AG04450 (cell line): Measurements from ENCODE around the gene PLSCR3. TPM values are rescaled to one million over a fixed set of nuclear protein-coding genes. Genes with fewer than 3 reads are reported as not detected.

ENCODE experiments used
- CTCF ChIA-PET: fragments of 300-600, 350-600 bp; formaldehyde crosslinking; extraction: SDS; loops from one replicate; lab custom pipeline; 2022; ENCODE audit warnings: antibody characterized with exemption, inconsistent platforms; lab: Charles Lee
- POLR2A ChIA-PET: fragments of 350-600 bp; formaldehyde crosslinking; extraction: SDS; loops from one replicate; lab custom pipeline; 2021; ENCODE audit warnings: antibody characterized with exemption, inconsistent platforms; lab: Yijun Ruan, JAX
- DNase-seq: peaks from one replicate; pipeline ENCODE4 v3.0.0-alpha.2; 2011; ENCODE audit warnings: low read depth, low spot score
- H3K27ac ChIP-seq: one replicate; pipeline ENCODE4 v1.5.1; 2012; ENCODE audit warnings: low read depth, low read length, control low read depth
- H3K27me3 ChIP-seq: one replicate; pipeline ENCODE4 v1.6.0; 2012; ENCODE audit warnings: low read length; ENCODE audit not compliant: control insufficient read depth, insufficient read depth
- H3K4me3 ChIP-seq: 2 replicates; pipeline ENCODE4 v1.5.1; 2011; ENCODE audit warnings: mild to moderate bottlenecking, low read depth, low read length, control low read depth
- H3K9me3 ChIP-seq: 2 replicates; pipeline ENCODE4 v1.5.1; 2012; ENCODE audit warnings: low read length; ENCODE audit not compliant: control insufficient read depth, insufficient read depth
- polyA plus RNA-seq: library from polyadenylated mRNA; depleted of rRNA; stranded (reverse); fragments of >200 nt; gene quantifications from 2 replicates; pipeline ENCODE4 v1.2.3, GENCODE V29; 2011
- TF ChIP-seq, protein P1 (sequence below): IDR thresholded peaks from 2 replicates; pipeline ENCODE4 v1.5.1; 2011; ENCODE audit warnings: low read depth, low read length, control low read depth, inconsistent platforms

PLSCR3 gene
- polyA plus RNA-seq, 1 experiment, result 35.2 TPM

DNA sequence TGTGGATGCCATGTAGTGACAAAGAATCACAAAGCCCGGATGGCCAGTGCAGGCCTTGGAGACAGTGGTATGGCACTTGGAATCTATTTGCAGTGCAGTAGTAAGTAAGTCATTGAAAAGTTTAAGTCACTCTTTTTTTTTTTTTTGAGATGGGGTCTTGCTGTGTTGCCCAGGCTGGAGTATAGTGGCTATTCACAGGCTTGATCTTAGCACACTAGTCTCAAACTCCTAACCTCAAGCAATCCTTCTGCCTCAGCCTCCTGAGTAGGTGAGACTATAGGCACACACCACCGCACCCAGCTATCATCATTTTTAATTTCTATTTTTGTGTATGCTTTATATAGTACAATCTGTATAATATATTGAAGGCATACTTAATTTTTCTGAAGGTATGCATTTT, 4.3 kb upstream of the PLSCR3 start:
- Histone ChIP-seq H3K27ac (no peak overlapping the region), H3K4me3 (no peak overlapping the region), H3K27me3 (no peaks in the 10 kb centered on the region), H3K9me3 (no peaks in the 10 kb centered on the region; the same call in 1 of the 2 replicates)
- TF ChIP-seq, protein P1, sequence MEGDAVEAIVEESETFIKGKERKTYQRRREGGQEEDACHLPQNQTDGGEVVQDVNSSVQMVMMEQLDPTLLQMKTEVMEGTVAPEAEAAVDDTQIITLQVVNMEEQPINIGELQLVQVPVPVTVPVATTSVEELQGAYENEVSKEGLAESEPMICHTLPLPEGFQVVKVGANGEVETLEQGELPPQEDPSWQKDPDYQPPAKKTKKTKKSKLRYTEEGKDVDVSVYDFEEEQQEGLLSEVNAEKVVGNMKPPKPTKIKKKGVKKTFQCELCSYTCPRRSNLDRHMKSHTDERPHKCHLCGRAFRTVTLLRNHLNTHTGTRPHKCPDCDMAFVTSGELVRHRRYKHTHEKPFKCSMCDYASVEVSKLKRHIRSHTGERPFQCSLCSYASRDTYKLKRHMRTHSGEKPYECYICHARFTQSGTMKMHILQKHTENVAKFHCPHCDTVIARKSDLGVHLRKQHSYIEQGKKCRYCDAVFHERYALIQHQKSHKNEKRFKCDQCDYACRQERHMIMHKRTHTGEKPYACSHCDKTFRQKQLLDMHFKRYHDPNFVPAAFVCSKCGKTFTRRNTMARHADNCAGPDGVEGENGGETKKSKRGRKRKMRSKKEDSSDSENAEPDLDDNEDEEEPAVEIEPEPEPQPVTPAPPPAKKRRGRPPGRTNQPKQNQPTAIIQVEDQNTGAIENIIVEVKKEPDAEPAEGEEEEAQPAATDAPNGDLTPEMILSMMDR, result no peak
- DNase-seq, result no peak
- POLR2A ChIA-PET, result interaction anchor here (1.0 kb wide), 1 partner anchor 178 kb away, joined by 3 read pairs; no protein-coding TSS in a partner anchor
- CTCF ChIA-PET, result interaction anchor here (1.6 kb wide), 1 partner anchor 43 kb away, joined by 6 read pairs; no protein-coding TSS in a partner anchor

DNA sequence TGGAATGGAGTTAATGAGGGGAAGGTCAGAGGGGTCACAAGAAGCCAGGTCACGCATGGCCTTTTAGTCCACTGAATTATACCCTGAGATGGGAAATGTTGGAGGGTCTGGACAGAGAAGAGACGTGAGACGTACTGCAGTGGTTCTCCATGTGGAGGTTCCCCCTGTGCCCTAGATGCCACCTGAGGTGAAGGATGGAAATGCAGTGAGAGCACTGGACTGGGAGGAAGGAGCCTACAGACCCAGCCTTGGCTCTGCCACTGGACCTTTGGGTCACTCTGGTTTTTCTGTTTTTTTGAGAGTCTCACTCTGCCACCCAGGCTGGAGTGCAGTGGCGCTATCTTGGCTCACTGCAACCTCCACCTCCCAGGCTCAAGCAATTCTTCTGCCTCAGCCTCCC, 1.8 kb upstream of the PLSCR3 start:
- Histone ChIP-seq H3K27me3 (no peaks in the 10 kb centered on the region), H3K9me3 (no peaks in the 10 kb centered on the region; the same call in 1 of the 2 replicates), H3K4me3 (no peak overlapping the region), H3K27ac (no peak overlapping the region)
- TF ChIP-seq, protein P1, result no peak
- ChIA-PET CTCF (no interaction called here), POLR2A (no interaction called here)
- no peak for DNase-seq

DNA sequence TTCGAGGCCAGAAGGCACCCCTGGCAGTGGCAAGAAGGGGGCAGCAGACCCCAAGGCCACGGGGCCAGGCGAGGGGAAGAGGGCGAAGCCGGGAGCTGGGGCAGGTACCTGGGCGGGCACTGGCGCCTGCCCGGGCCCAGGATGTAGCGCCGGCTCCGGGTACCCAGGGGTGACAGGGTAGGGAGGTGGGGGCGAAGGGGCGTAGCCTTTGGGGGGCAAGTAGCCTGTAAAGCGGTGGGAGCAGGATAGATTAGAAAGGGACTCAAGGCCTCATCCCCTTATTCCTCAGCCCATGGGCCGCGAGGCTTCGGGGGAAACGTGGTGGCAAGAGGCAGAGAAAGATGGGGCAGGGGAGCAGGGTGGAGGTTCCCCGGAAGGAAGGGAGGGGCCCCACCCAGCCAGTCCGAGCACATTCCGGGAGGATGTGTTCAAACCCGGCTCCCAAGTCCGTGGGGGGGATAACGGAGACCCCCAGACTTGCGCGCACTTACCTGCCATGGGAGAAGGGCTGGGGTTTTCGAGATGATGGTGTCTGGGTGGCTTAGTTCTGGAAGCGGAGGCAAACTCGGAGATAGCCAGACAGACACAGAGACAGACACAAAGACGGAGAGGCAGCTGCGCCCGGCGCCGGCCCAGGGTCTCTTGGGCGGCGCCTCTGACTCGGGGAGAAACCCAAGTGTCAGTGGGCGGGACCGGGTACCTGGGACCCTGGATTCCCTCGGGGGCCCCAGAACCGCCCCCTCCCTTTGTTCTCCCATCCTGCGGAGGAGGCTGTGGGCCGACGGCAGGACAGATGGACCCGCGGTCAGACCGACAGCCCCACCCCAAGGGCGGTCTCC, 493 bp downstream of the PLSCR3 start:
- no peak for DNase-seq
- ChIA-PET POLR2A (interaction anchor here (1.0 to 2.0 kb wide), 2 partner anchors 10 to 13 kb away, joined by 3 to 8 read pairs; partner anchors contain the start of gene TMEM256), CTCF (interaction anchor here (0.5 to 2.4 kb wide), 4 partner anchors 10 to 141 kb away, joined by 3 to 7 read pairs (median 3); partner anchors contain the start of genes TMEM256 and TMEM95)
- Histone ChIP-seq H3K9me3 (no peaks in the 10 kb centered on the region; the same call in 1 of the 2 replicates), H3K27ac (peak overlapping the region; percentile 78), H3K4me3 (peak overlapping the region; percentile 87), H3K27me3 (no peaks in the 10 kb centered on the region)
- TF ChIP-seq, protein P1, result no peak

DNA sequence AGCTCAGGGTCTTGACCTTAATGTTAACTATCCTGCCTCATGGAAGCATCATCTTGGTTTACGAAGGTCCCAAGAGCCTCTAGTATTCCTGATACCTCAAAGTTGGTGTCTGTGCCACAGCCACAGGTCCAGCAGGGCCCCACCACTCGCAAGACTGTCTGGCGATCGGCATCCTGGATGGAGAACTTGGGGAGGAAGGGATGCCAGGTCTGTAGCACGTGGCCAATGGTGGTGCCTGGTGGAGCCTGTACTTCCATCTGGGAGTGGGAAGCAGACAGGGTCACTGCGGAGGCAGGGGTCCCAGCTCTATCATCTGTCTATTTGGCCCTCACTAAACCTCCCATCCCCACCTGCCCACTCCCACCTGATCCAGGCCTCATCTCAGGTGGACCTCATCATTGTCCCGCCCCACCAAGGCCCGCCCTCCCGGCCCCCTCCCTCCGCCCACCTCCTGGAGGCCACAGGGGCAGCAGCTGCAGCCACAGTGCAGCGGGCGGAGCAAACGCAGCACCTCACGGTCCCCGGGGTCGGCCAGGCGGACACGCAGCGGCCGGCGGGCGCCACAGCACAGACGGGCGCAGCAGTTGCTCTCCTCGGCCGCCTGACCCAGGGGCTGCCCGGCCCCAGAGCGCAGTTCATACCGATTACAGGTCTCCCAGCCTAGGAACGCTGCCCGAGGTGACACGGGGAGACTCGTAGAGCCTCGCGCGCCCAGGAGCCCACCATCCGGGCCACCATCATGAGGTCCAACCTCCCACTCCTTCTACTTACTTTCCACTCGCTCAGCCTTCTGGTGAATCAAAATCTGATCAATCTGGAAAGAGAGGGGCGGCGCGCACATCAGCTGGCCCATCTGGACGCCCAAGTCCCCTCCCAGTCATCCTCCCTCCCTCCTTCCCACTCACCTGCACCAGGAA, 1.4 kb downstream of the PLSCR3 start:
- TF ChIP-seq, protein P1, result no peak

More for the DNA sequence above, 1.4 kb downstream of the PLSCR3 start:
- Histone ChIP-seq H3K27me3 (no peaks in the 10 kb centered on the region), H3K9me3 (no peaks in the 10 kb centered on the region; the same call in 1 of the 2 replicates), H3K27ac (no peak overlapping the region), H3K4me3 (peak overlapping the region; percentile 87)
- POLR2A ChIA-PET, result no interaction called here
- DNase-seq, result no peak
- CTCF ChIA-PET, result interaction anchor here (0.6 kb wide), 1 partner anchor 40 kb away, joined by 3 read pairs; no protein-coding TSS in a partner anchor
